ENCODE results near the gene RPS6KA3.

DNA sequence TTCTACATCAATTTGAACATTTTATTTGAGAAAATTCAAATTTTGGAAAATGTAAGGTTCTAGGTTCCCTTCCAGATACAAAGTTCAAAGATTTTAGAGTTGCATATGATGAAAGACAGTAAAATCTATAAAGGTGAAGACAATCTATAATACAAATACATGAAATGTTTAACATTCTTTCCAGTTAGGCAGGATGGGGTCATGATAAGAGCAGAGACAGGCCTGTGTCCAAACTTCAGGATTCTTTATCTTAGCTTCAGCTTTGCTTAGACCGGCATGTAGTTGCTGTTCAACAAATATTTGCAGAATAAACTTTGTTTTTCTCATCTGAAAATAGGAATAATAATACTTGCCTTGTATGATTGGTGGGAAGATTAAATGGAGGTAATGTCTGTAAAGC, 4.5 kb upstream of the RPS6KA3 start:
- TF ChIP-seq SUZ12 (IDR thresholded peaks at IDR 0.05) = no peak
- no peak for TF ChIP-seq BHLHE40 (IDR thresholded peaks at IDR 0.05; ENCODE audit: borderline replicate concordance)
- TF ChIP-seq SP1 (IDR thresholded peaks at IDR 0.05) = no peak
- TF ChIP-seq, protein P1, sequence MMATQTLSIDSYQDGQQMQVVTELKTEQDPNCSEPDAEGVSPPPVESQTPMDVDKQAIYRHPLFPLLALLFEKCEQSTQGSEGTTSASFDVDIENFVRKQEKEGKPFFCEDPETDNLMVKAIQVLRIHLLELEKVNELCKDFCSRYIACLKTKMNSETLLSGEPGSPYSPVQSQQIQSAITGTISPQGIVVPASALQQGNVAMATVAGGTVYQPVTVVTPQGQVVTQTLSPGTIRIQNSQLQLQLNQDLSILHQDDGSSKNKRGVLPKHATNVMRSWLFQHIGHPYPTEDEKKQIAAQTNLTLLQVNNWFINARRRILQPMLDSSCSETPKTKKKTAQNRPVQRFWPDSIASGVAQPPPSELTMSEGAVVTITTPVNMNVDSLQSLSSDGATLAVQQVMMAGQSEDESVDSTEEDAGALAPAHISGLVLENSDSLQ (IDR thresholded peaks at IDR 0.05) = no peak
- no peak for TF ChIP-seq ARNT (IDR thresholded peaks at IDR 0.05)
- TF ChIP-seq FOXA1 (IDR thresholded peaks at IDR 0.05) = no peak
- TF ChIP-seq TARDBP (IDR thresholded peaks at IDR 0.05) = no peak
- no peak for TF ChIP-seq FOXK2 (IDR thresholded peaks at IDR 0.05)
- TF ChIP-seq NFRKB (IDR thresholded peaks at IDR 0.05) = no peak
- no peak for TF ChIP-seq FOXM1 (IDR thresholded peaks at IDR 0.05; ENCODE audit: borderline replicate concordance)
- TF ChIP-seq CTBP1 (IDR thresholded peaks at IDR 0.05; ENCODE audit: borderline replicate concordance) = no peak
- no peak for TF ChIP-seq L3MBTL2 (conservative IDR thresholded peaks at IDR 0.05)

Measured in HEK293T (cell line).